HepG2 (cell line): ENCODE results near the gene MAN2B2. TPM values are rescaled to one million over a fixed set of nuclear protein-coding genes. Genes with fewer than 3 reads are reported as not detected.

Source experiments
- BATF2 ChIP-seq: sonication (generic); formaldehyde crosslinking; IDR thresholded peaks from 2 replicates; pipeline ENCODE4 v1.8.0; 2022; ENCODE audit warnings: mild to moderate bottlenecking, missing genetic modification reagents, moderate library complexity
- GPN1 ChIP-seq: sonication (generic); formaldehyde crosslinking; IDR thresholded peaks from 2 replicates; pipeline ENCODE4 v1.5.1; 2020; ENCODE audit warnings: missing genetic modification reagents, borderline replicate concordance
- MAZ ChIP-seq, 2 experiments: sonication (generic) in 1 of 2; formaldehyde crosslinking in 1 of 2; IDR thresholded peaks; 2 replicates each; pipeline versions ENCODE4 v1.5.0 to v1.6.1; 2012 to 2020; ENCODE audit warnings: low read depth in 2 of 2, mild to moderate bottlenecking in 2 of 2, borderline replicate concordance in 1 of 2, improper control_type of control experiment in 1 of 2, low read length in 1 of 2, missing genetic modification reagents in 1 of 2, moderate library complexity in 1 of 2
- RBFOX2 ChIP-seq: fragments of 200-400 bp; formaldehyde crosslinking; IDR thresholded peaks from 2 replicates; pipeline ENCODE4 v1.6.1; 2017; ENCODE audit warnings: low read depth, mild to moderate bottlenecking, low read length
- SALL2 ChIP-seq: sonication (generic); formaldehyde crosslinking; IDR thresholded peaks from 2 replicates; pipeline ENCODE4 v1.8.1; 2023; ENCODE audit warnings: mild to moderate bottlenecking, missing genetic modification reagents, inconsistent platforms
- SNAI1 ChIP-seq: sonication (generic); formaldehyde crosslinking; IDR thresholded peaks from 2 replicates; pipeline ENCODE4 v1.5.0; 2020; ENCODE audit warnings: mild to moderate bottlenecking, missing genetic modification reagents, borderline replicate concordance
- ZMYM2 ChIP-seq: sonication (generic); formaldehyde crosslinking; IDR thresholded peaks from 2 replicates; pipeline ENCODE4 v1.8.0; 2022; ENCODE audit warnings: mild to moderate bottlenecking, missing genetic modification reagents
- ZNF263 ChIP-seq: sonication (generic); formaldehyde crosslinking; IDR thresholded peaks from 2 replicates; pipeline ENCODE4 v1.4.0; 2020; ENCODE audit warnings: missing genetic modification reagents
- ZNF276 ChIP-seq: sonication (generic); formaldehyde crosslinking; IDR thresholded peaks from 2 replicates; pipeline ENCODE4 v1.4.0; 2020; ENCODE audit warnings: mild to moderate bottlenecking, low read depth, missing genetic modification reagents
- ZNF407 ChIP-seq: sonication (generic); formaldehyde crosslinking; IDR thresholded peaks from one replicate; pipeline ENCODE4 v1.5.1; 2020; ENCODE audit warnings: mild to moderate bottlenecking, missing genetic modification reagents; ENCODE audit errors: not compliant biosample characterization
- ZNF556 ChIP-seq: sonication (generic); formaldehyde crosslinking; IDR thresholded peaks from 2 replicates; pipeline ENCODE4 v1.4.0; 2020; ENCODE audit warnings: mild to moderate bottlenecking, missing genetic modification reagents, borderline replicate concordance
- ZNF580 ChIP-seq: IDR thresholded peaks from 2 replicates; pipeline ENCODE4 v1.6.1; 2016; ENCODE audit warnings: low read depth, borderline replicate concordance
- ZSCAN31 ChIP-seq: sonication (generic); formaldehyde crosslinking; IDR thresholded peaks from 2 replicates; pipeline ENCODE4 v1.5.0; 2020; ENCODE audit warnings: low read depth, mild to moderate bottlenecking, missing genetic modification reagents
- polyA plus RNA-seq, 8 experiments: library from polyadenylated mRNA; depleted of rRNA in 3 of 8; stranded (reverse) in 7 of 8; unstranded in 1 of 8; fragments of >200 nt; fragmentation: Illumina TruSeq in 4 of 8; extraction: Trizol in 4 of 8; gene quantifications; 2 replicates each; pipeline versions ENCODE4 v1.2.1 to v1.2.3, GENCODE V29; 2011 to 2016; ENCODE audit warnings: low read depth in 4 of 8, missing spikeins in 1 of 8, mixed read lengths in 1 of 8; ENCODE audit not compliant: insufficient read depth in 1 of 8
- total RNA-seq, 5 experiments: library from RNA; depleted of rRNA; stranded (reverse); fragments of >200 nt; fragmentation: Illumina TruSeq; extraction: Trizol; gene quantifications; 2 replicates each; pipeline ENCODE4 v1.2.3, GENCODE V29; 2016; ENCODE audit warnings: low read depth in 1 of 5

Gene MAN2B2
- total and polyA plus RNA-seq, 2 of the 13 experiments (the other 11 are each of a cell fraction or from before 2014, with no cell fraction given), result 4.8 to 5.4 TPM

- no peak for TF ChIP-seq ZSCAN31 (CRISPR knock-in tag)
- TF ChIP-seq ZNF263 (CRISPR knock-in tag), result no peak
- TF ChIP-seq ZNF580 (CRISPR knock-in tag), result no peak
- TF ChIP-seq BATF2 (CRISPR knock-in tag), result no peak; the same call in 1 of the 2 replicates
- TF ChIP-seq SALL2 (CRISPR knock-in tag), result no peak; the same call in 1 of the 2 replicates
- no peak for TF ChIP-seq ZMYM2 (CRISPR knock-in tag)
- no peak for TF ChIP-seq SNAI1 (CRISPR knock-in tag)
- peak; percentile 25; the same call in 1 of the 2 replicates for TF ChIP-seq GPN1
- no peak for TF ChIP-seq ZNF556 (CRISPR knock-in tag)
- TF ChIP-seq ZNF407, result no peak
- TF ChIP-seq MAZ (IDR thresholded peaks at IDR 0.05; ENCODE audit: borderline replicate concordance, low read depth, low read length), result no peak
- peak; percentile 48; the same call in 1 of the 2 replicates for TF ChIP-seq MAZ (CRISPR knock-in tag; IDR thresholded peaks at IDR 0.05; ENCODE audit: low read depth)
- no peak for TF ChIP-seq ZNF276 (CRISPR knock-in tag)
- peak; percentile 78 for TF ChIP-seq RBFOX2
Observed at GRCh38 chr4:6574747-6575502, at the start of gene MAN2B2 (continued).
